ENCODE data around the gene TASOR2. TPM values are rescaled to one million over a fixed set of nuclear protein-coding genes. Genes with fewer than 3 reads are reported as not detected.
A peak's percentile ranks its signal among the peaks of the same experiment; 100 is the strongest.

TASOR2 gene
- total and polyA plus RNA-seq, 2 of the 4 experiments (the other 2 are of a cell fraction): 19.4 to 53.6 TPM

DNA sequence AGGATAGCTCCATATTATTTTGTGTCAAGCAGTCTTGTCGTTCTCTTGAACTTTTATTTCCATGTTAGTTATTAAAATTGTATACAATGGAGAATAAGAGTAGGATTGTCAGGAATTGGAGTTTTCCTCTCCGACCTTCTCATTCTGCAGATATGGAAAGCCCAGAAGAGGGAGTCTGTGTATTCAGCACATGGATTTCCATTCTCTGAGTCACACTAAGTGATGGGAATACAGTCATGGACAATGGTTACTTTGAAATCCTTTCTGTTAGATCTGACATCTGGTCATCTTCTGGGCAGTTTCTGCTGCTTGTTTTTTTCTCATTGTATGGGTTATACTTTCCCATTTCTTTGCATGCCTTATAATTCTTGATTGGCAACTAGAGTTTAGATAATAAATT lies 5.0 kb upstream of the TASOR2 start:
- H2BK5ac ChIP-seq (ENCODE audit: low read depth, low read length, poor library complexity, severe bottlenecking): no peak overlapping the region
- no peak overlapping the region for H3K4ac ChIP-seq (ENCODE audit: low read depth, low read length)
- no peak overlapping the region for H3K27ac ChIP-seq (ENCODE audit: insufficient read depth, low read length)
- in situ Hi-C loops (cut with MboI; ENCODE audit: low sequenced_read_pairs) (loop anchor here (10.0 kb wide), 1 partner anchor 205 kb away; the partner anchor contains the start of gene ANKRD16), intact Hi-C loops (cut with micrococcal nuclease) (no loop called here), dilution Hi-C loops (cut with HindIII; ENCODE audit: low sequenced_read_pairs, unreplicated experiment) (no loop called here)
- no peaks in the 10 kb centered on the region for H4K20me1 ChIP-seq (ENCODE audit: insufficient read depth, low read length)
- ChIA-PET CTCF (no interaction called here), POLR2A (ENCODE audit: unreplicated experiment) (no interaction called here)
- H4K91ac ChIP-seq (ENCODE audit: insufficient read depth, low read depth, low read length): no peak overlapping the region
- no peak overlapping the region for H3K23ac ChIP-seq (ENCODE audit: low read depth, low read length)
- DNase-seq (peak; percentile 77), ATAC-seq (ENCODE audit: low read depth) (peak; percentile 25; the same call in 1 of the 2 replicates)
- H3K79me1 ChIP-seq (ENCODE audit: low read depth in 1 of 2, low read length in 2 of 2): no peaks in the 10 kb centered on the region
- H2AFZ ChIP-seq (replicated peaks; ENCODE audit: low read length, poor library complexity): no peak overlapping the region
- H2BK15ac ChIP-seq (ENCODE audit: low read depth, low read length): no peak overlapping the region
- no peaks in the 10 kb centered on the region for H3K4me1 ChIP-seq (ENCODE audit: control insufficient read depth, insufficient read depth, low read length)
- H3K27me3 ChIP-seq (ENCODE audit: control insufficient read depth, insufficient read depth, low read length): peaks cover 14% of the 10 kb centered on the region; the same call in 1 of the 2 replicates
- H3K18ac ChIP-seq (ENCODE audit: low read depth, low read length): no peak overlapping the region
- H3K4me3 ChIP-seq (ENCODE audit: insufficient read depth, low read depth, low read length): no peak overlapping the region
- H3K9me1 ChIP-seq (ENCODE audit: insufficient read depth, low read length): no peaks in the 10 kb centered on the region
- H3K14ac ChIP-seq (replicated peaks; ENCODE audit: low read depth, low read length): no peak overlapping the region
- H4K5ac ChIP-seq (ENCODE audit: low read depth, low read length): no peak overlapping the region
- H3K9me3 ChIP-seq (ENCODE audit: control insufficient read depth, insufficient read depth, low read length): no peaks in the 10 kb centered on the region
- H3K4me2 ChIP-seq (ENCODE audit: low read depth, low read length): no peak overlapping the region
- H2AK9ac ChIP-seq (replicated peaks; ENCODE audit: low read depth, low read length, poor library complexity): no peak overlapping the region
- BruUV-seq (replicated peaks): no TSS peak
- no peak overlapping the region for H3K56ac ChIP-seq (ENCODE audit: extremely low read depth, insufficient read depth, low read length)
- H2BK20ac ChIP-seq (ENCODE audit: low read depth, low read length): no peak overlapping the region
- H3K36me3 ChIP-seq (ENCODE audit: control insufficient read depth, insufficient read depth, low read length): no peaks in the 10 kb centered on the region
- no peak for TF ChIP-seq CEBPB (IDR thresholded peaks at IDR 0.05; ENCODE audit: low read depth, low read length)
- no peak for TF ChIP-seq MAZ (IDR thresholded peaks at IDR 0.05; ENCODE audit: borderline replicate concordance, low read depth, low read length)
- no peak for TF ChIP-seq RAD21 (IDR thresholded peaks at IDR 0.05; ENCODE audit: low read length)
- TF ChIP-seq NFE2L2 (IDR thresholded peaks at IDR 0.05; ENCODE audit: low read depth, low read length): no peak
- TF ChIP-seq FOS (IDR thresholded peaks at IDR 0.05; ENCODE audit: low read depth, low read length): no peak
- TF ChIP-seq CHD1 (IDR thresholded peaks at IDR 0.05; ENCODE audit: low read depth, low read length): no peak
- peak; percentile 24; the same call in 1 of the 2 replicates for TF ChIP-seq CTCF (conservative IDR thresholded peaks at IDR 0.05; ENCODE audit: low read depth, low read length)
- no peak overlapping the region for H2AK5ac ChIP-seq (ENCODE audit: low read depth, low read length)
- H2BK120ac ChIP-seq (ENCODE audit: low read depth, low read length): no peak overlapping the region
- no CpG with 5 or more reads among the region's 2 CpGs for WGBS, 2 experiments (ENCODE audit: extremely low coverage in 2 of 2, insufficient read length in 1 of 2)
- H4K8ac ChIP-seq (ENCODE audit: low read depth in 2 of 2, low read length in 2 of 2): no peak overlapping the region
- no peak overlapping the region for H3K9ac ChIP-seq (ENCODE audit: low read depth, low read length)
